Nephron (organoid): Measurements from ENCODE around the gene CHRNG.

Experiments used
- H3K27ac Mint-ChIP-seq, 3 experiments: 2 replicates each; pipeline ENCODE4 v1.8.0; 2020; ENCODE audit warnings: mixed read lengths in 3 of 3, mild to moderate bottlenecking in 2 of 3, moderate library complexity in 1 of 3
- H3K27me3 Mint-ChIP-seq: 2 replicates; pipeline ENCODE4 v1.8.0; 2021; ENCODE audit warnings: low read depth, mild to moderate bottlenecking, moderate library complexity, mixed read lengths
- H3K36me3 Mint-ChIP-seq: 2 replicates; pipeline ENCODE4 v1.8.0; 2020; ENCODE audit warnings: low read depth, mixed read lengths
- H3K4me1 Mint-ChIP-seq: 2 replicates; pipeline ENCODE4 v1.8.0; 2020; ENCODE audit warnings: mixed read lengths
- H3K4me3 Mint-ChIP-seq, 3 experiments: 2 replicates each; pipeline ENCODE4 v1.8.0; 2020; ENCODE audit warnings: mild to moderate bottlenecking in 3 of 3, mixed read lengths in 3 of 3, moderate library complexity in 2 of 3
- H3K9me3 Mint-ChIP-seq: 2 replicates; pipeline ENCODE4 v1.8.0; 2020; ENCODE audit warnings: mixed read lengths
- CTCF ChIP-seq, 3 experiments: fragments of 200-600 bp; sonication (generic); IDR thresholded peaks; one replicate each; pipeline ENCODE4 v1.5.0; 2021; ENCODE audit warnings: antibody characterized with exemption in 3 of 3; ENCODE audit not compliant: unreplicated experiment in 3 of 3

Gene CHRNG

GRCh38 chr2:232577841-232578240 lies 38.3 kb downstream of the CHRNG start:
- peak overlapping the region in 2 of 3 experiments; percentile 18 to 47 for H3K27ac Mint-ChIP-seq
- H3K36me3 Mint-ChIP-seq, result peaks cover 58% of the 10 kb centered on the region
- H3K4me3 Mint-ChIP-seq, result no peak overlapping the region
- H3K4me1 Mint-ChIP-seq, result peaks cover 51% of the 10 kb centered on the region
- TF ChIP-seq CTCF (IDR thresholded peaks at IDR 0.05; ENCODE audit: unreplicated experiment in 3 of 3), result no peak
- H3K9me3 Mint-ChIP-seq, result no peaks in the 10 kb centered on the region
- H3K27me3 Mint-ChIP-seq, result no peaks in the 10 kb centered on the region

- H3K9me3 Mint-ChIP-seq, result no peaks in the 10 kb centered on the region
- H3K27me3 Mint-ChIP-seq, result no peaks in the 10 kb centered on the region
- no peak for TF ChIP-seq CTCF (IDR thresholded peaks at IDR 0.05; ENCODE audit: unreplicated experiment in 3 of 3)
- H3K36me3 Mint-ChIP-seq, result peaks cover 66% of the 10 kb centered on the region
- peak overlapping the region; percentile 23 to 74 (median 35) for H3K27ac Mint-ChIP-seq
- no peak overlapping the region for H3K4me3 Mint-ChIP-seq
- H3K4me1 Mint-ChIP-seq, result peaks cover 44% of the 10 kb centered on the region
Measured at GRCh38 chr2:232578626-232579025, 39.1 kb downstream of the CHRNG start.

GRCh38 chr2:232580648-232580981 lies 41.1 kb downstream of the CHRNG start:
- Mint-ChIP-seq H3K27me3 (no peaks in the 10 kb centered on the region), H3K9me3 (no peaks in the 10 kb centered on the region), H3K36me3 (peaks cover 66% of the 10 kb centered on the region), H3K4me3 (no peak overlapping the region), H3K27ac (peak overlapping the region in 2 of 3 experiments; percentile 4 to 42), H3K4me1 (peaks cover 25% of the 10 kb centered on the region)
- TF ChIP-seq CTCF (IDR thresholded peaks at IDR 0.05; ENCODE audit: unreplicated experiment in 3 of 3), result no peak

GRCh38 chr2:232581725-232582124 lies 42.2 kb downstream of the CHRNG start:
- Mint-ChIP-seq H3K9me3 (no peaks in the 10 kb centered on the region), H3K4me1 (peaks cover 24% of the 10 kb centered on the region), H3K4me3 (no peak overlapping the region)

GRCh38 chr2:232584238-232584637 lies 44.7 kb downstream of the CHRNG start:
- TF ChIP-seq CTCF (IDR thresholded peaks at IDR 0.05; ENCODE audit: unreplicated experiment in 3 of 3), result no peak
- Mint-ChIP-seq H3K36me3 (peaks cover 50% of the 10 kb centered on the region), H3K4me1 (peaks cover 10% of the 10 kb centered on the region), H3K9me3 (no peaks in the 10 kb centered on the region), H3K4me3 (no peak overlapping the region), H3K27me3 (no peaks in the 10 kb centered on the region), H3K27ac (no peak overlapping the region)

More at GRCh38 chr2:232581725-232582124, 42.2 kb downstream of the CHRNG start:
- Mint-ChIP-seq H3K36me3 (peaks cover 61% of the 10 kb centered on the region), H3K27ac (no peak overlapping the region), H3K27me3 (no peaks in the 10 kb centered on the region)
- TF ChIP-seq CTCF (IDR thresholded peaks at IDR 0.05; ENCODE audit: unreplicated experiment in 3 of 3), result no peak

GRCh38 chr2:232586943-232587505 lies 47.5 kb downstream of the CHRNG start:
- H3K27me3 Mint-ChIP-seq, result no peaks in the 10 kb centered on the region
- no peak for TF ChIP-seq CTCF (IDR thresholded peaks at IDR 0.05; ENCODE audit: unreplicated experiment in 3 of 3)
- H3K9me3 Mint-ChIP-seq, result no peaks in the 10 kb centered on the region
- peaks cover 32% of the 10 kb centered on the region for H3K36me3 Mint-ChIP-seq
- peaks cover 6% of the 10 kb centered on the region for H3K4me1 Mint-ChIP-seq
- H3K27ac Mint-ChIP-seq, result no peak overlapping the region
- no peak overlapping the region for H3K4me3 Mint-ChIP-seq
